OCI-LY3 (cell line): ENCODE measurements around the gene SLC22A5.

ENCODE experiments used
- CTCF ChIP-seq: fragments of 200-600, 300-600 bp; sonication (generic); IDR thresholded peaks from 2 replicates; pipeline ENCODE4 v1.5.1; 2014; ENCODE audit warnings: antibody characterized with exemption, low read length, low read depth
- EZH2phosphoT487 ChIP-seq: fragments of 200-600 bp; shearing (Covaris generic); IDR thresholded peaks from 2 replicates; pipeline ENCODE4 v1.6.1; 2018; ENCODE audit warnings: antibody characterized with exemption, mixed run types, low read depth

- TF ChIP-seq CTCF, result no peak
- TF ChIP-seq EZH2phosphoT487, result no peak
Measured at GRCh38 chr5:132369474-132370180, at the start of gene SLC22A5.
